GM12878 (cell line): Measurements from ENCODE around the gene IRF2. TPM values are rescaled to one million over a fixed set of nuclear protein-coding genes. Genes with fewer than 3 reads are reported as not detected.

Experiments used
- ATAC-seq: fragments of 200-7000 bp; cut with Tn5 transposase; 3 replicates; pipeline ENCODE4 v1.9.1; 2020; ENCODE audit warnings: mild to moderate bottlenecking, moderate library complexity
- BruUV-seq: library from RNA; stranded (reverse); fragments of 400-500 nt; replicated peaks from 2 replicates; lab custom pipeline; 2021; lab: Mats Ljungman, UMichigan
- CTCF ChIA-PET: fragments of 300-600 bp; sonication (Branson Sonifier 250); formaldehyde crosslinking; extraction: SDS; loops from one replicate; lab custom pipeline; 2021; ENCODE audit warnings: inconsistent platforms; lab: Yijun Ruan, JAX
- POLR2A ChIA-PET: fragments of 350-600 bp; formaldehyde crosslinking; extraction: SDS; loops from one replicate; lab custom pipeline; 2021; ENCODE audit warnings: inconsistent platforms; lab: Charles Lee
- RAD21 ChIA-PET: fragments of 300-600 bp; sonication (Branson Sonifier 250); formaldehyde crosslinking; loops from one replicate; lab custom pipeline; 2023; ENCODE audit warnings: antibody characterized with exemption; ENCODE audit not compliant: unreplicated experiment; lab: Charles Lee
- SMC1A ChIA-PET: fragments of 300-600 bp; sonication (Branson Sonifier 250); formaldehyde crosslinking; loops from one replicate; lab custom pipeline; 2023; ENCODE audit not compliant: unreplicated experiment, uncharacterized antibody; lab: Charles Lee
- DNase-seq: peaks from one replicate; pipeline ENCODE4 v3.0.0-alpha.2; 2011; ENCODE audit warnings: low read depth, low spot score
- FAIRE-seq: peaks from 3 replicates; lab custom pipeline; 2011; peaks lifted over from hg19 to GRCh38; lab: Jason Lieb, UNC
- H2AFZ ChIP-seq: 2 replicates; pipeline ENCODE4 v1.6.0; 2011; ENCODE audit warnings: low read depth, low read length, control low read depth; ENCODE audit not compliant: control insufficient read depth
- H3K27ac ChIP-seq: 2 replicates; pipeline ENCODE4 v1.5.1; 2011; ENCODE audit warnings: control low read depth; ENCODE audit not compliant: control insufficient read depth, insufficient read depth
- H3K27me3 ChIP-seq, 2 experiments: replicated peaks in 1 of 2; 2 replicates each; pipeline versions ENCODE4 v1.6.0 to v1.6.1; 2011; ENCODE audit warnings: low read length in 1 of 2; ENCODE audit not compliant: control insufficient read depth in 2 of 2, insufficient read depth in 2 of 2
- H3K36me3 ChIP-seq, 2 experiments: 2 replicates each; pipeline ENCODE4 v1.5.1; 2011; ENCODE audit warnings: low read length in 1 of 2; ENCODE audit not compliant: control insufficient read depth in 2 of 2, insufficient read depth in 2 of 2
- H3K4me1 ChIP-seq: 2 replicates; pipeline ENCODE4 v1.6.1; 2011; ENCODE audit warnings: mild to moderate bottlenecking, low read length, moderate library complexity, mixed read lengths; ENCODE audit not compliant: control insufficient read depth, insufficient read depth
- H3K4me2 ChIP-seq: 2 replicates; pipeline ENCODE4 v1.6.0; 2011; ENCODE audit warnings: control low read depth; ENCODE audit not compliant: control insufficient read depth, insufficient read depth
- H3K4me3 ChIP-seq: fragments of 200-600 bp; sonication (generic); 2 replicates; pipeline ENCODE4 v1.5.1; 2016
- H3K79me2 ChIP-seq: 2 replicates; pipeline ENCODE4 v1.6.0; 2011; ENCODE audit warnings: low read length; ENCODE audit not compliant: control insufficient read depth, insufficient read depth
- H3K9ac ChIP-seq: 2 replicates; pipeline ENCODE4 v1.8.0; 2011; ENCODE audit warnings: low read length, control low read depth, mixed read lengths; ENCODE audit not compliant: control insufficient read depth, insufficient read depth
- H3K9me3 ChIP-seq: replicated peaks from 3 replicates; pipeline ENCODE4 v1.5.1; 2011; ENCODE audit warnings: mild to moderate bottlenecking, low read length; ENCODE audit not compliant: control insufficient read depth, insufficient read depth
- H4K20me1 ChIP-seq: 2 replicates; pipeline ENCODE4 v1.6.0; 2011; ENCODE audit not compliant: control insufficient read depth, insufficient read depth
- CREM ChIP-seq: IDR thresholded peaks from 2 replicates; pipeline ENCODE4 v1.6.1; 2014; ENCODE audit warnings: antibody characterized with exemption, low read depth
- MYC ChIP-seq: IDR thresholded peaks from 2 replicates; pipeline ENCODE4 v1.6.1; 2011; ENCODE audit warnings: mild to moderate bottlenecking, low read length, moderate library complexity, inconsistent platforms; ENCODE audit not compliant: insufficient read depth, insufficient replicate concordance, insufficient read length, severe bottlenecking
- POLR2AphosphoS2 ChIP-seq: IDR thresholded peaks from 2 replicates; pipeline ENCODE4 v1.6.1; 2011; ENCODE audit warnings: low read depth, mild to moderate bottlenecking, low read length, improper control_type of control experiment, moderate library complexity
- YY1 ChIP-seq: IDR thresholded peaks from 2 replicates; pipeline ENCODE4 v1.6.1; 2011; ENCODE audit warnings: low read depth, mild to moderate bottlenecking, low read length
- ZNF274 ChIP-seq: IDR thresholded peaks from one replicate; pipeline ENCODE4 v1.8.0; 2011; ENCODE audit not compliant: insufficient read length, insufficient read depth
- ZNF384 ChIP-seq: IDR thresholded peaks from 2 replicates; pipeline ENCODE4 v1.6.1; 2012; ENCODE audit warnings: low read depth, mild to moderate bottlenecking, low read length, improper control_type of control experiment, borderline replicate concordance
- WGBS: methylation state at CpG from one replicate; pipeline ENCODE4 v1.1.6; 2016; ENCODE audit warnings: low lambda C conversion rate; ENCODE audit not compliant: insufficient replicate concordance, insufficient coverage; ENCODE audit errors: missing lambda C conversion rate; 5-methylcytosine and 5-hydroxymethylcytosine counted together
- in situ Hi-C: fragments of 300-500 bp; cut with MboI; formaldehyde crosslinking; loops from 9 replicates; pipeline ENCODE4 v1.14.3; 2018; ENCODE audit warnings: mixed read lengths
- intact Hi-C: fragments of 100-400 bp; cut with micrococcal nuclease; formaldehyde crosslinking; loops from one replicate; pipeline ENCODE4 v1.14.2; 2022; ENCODE audit not compliant: unreplicated experiment
- polyA plus RNA-seq, 11 experiments: library from polyadenylated mRNA; depleted of rRNA in 4 of 11; unstranded in 6 of 11; stranded (reverse) in 5 of 11; fragments of >200 nt; fragmentation: Nextera tagmentation in 4 of 11; fragmentation: Illumina TruSeq in 1 of 11; extraction: Ambion mirVana in 4 of 11; extraction: Trizol in 1 of 11; gene quantifications; 1 replicate in 1 of 11; 2 replicates in 10 of 11; pipeline versions ENCODE4 v1.2.1 to v1.2.3, GENCODE V29; 2011 to 2016; ENCODE audit warnings: inconsistent platforms in 2 of 11, missing spikeins in 2 of 11, low read depth in 1 of 11
- total RNA-seq, 4 experiments: library from RNA; depleted of rRNA in 3 of 4; stranded (reverse); fragments of >200 nt in 3 of 4; fragmentation: Illumina TruSeq in 1 of 4; extraction: Trizol in 1 of 4; gene quantifications; 2 replicates each; pipeline versions ENCODE4 v1.2.1 to v1.2.3, GENCODE V29; 2013 to 2021
- TF ChIP-seq, protein P1 (sequence below): fragments of 450-650 bp; formaldehyde crosslinking; IDR thresholded peaks from 2 replicates; pipeline ENCODE4 v1.4.0; 2022; ENCODE audit warnings: mild to moderate bottlenecking, moderate library complexity
- TF ChIP-seq, protein P2 (sequence below): fragments of 450-650 bp; IDR thresholded peaks from 2 replicates; pipeline ENCODE4 v1.6.1; 2017; ENCODE audit warnings: mild to moderate bottlenecking, low read depth, inconsistent platforms; ENCODE audit not compliant: poor library complexity, severe bottlenecking
- TF ChIP-seq, protein P3 (sequence below): fragments of 450-650 bp; IDR thresholded peaks from 2 replicates; pipeline ENCODE4 v1.6.1; 2017; ENCODE audit warnings: low read depth, mild to moderate bottlenecking, moderate library complexity

IRF2 gene
- total and polyA plus RNA-seq, 10 of the 15 experiments (the other 5 are each of a cell fraction or from before 2014, with no cell fraction given) = 45.1 to 99.3 (median 58.9) TPM

GRCh38 chr4:184384056-184384809 lies 90.1 kb downstream of the IRF2 start (continued):
- TF ChIP-seq, protein P1, sequence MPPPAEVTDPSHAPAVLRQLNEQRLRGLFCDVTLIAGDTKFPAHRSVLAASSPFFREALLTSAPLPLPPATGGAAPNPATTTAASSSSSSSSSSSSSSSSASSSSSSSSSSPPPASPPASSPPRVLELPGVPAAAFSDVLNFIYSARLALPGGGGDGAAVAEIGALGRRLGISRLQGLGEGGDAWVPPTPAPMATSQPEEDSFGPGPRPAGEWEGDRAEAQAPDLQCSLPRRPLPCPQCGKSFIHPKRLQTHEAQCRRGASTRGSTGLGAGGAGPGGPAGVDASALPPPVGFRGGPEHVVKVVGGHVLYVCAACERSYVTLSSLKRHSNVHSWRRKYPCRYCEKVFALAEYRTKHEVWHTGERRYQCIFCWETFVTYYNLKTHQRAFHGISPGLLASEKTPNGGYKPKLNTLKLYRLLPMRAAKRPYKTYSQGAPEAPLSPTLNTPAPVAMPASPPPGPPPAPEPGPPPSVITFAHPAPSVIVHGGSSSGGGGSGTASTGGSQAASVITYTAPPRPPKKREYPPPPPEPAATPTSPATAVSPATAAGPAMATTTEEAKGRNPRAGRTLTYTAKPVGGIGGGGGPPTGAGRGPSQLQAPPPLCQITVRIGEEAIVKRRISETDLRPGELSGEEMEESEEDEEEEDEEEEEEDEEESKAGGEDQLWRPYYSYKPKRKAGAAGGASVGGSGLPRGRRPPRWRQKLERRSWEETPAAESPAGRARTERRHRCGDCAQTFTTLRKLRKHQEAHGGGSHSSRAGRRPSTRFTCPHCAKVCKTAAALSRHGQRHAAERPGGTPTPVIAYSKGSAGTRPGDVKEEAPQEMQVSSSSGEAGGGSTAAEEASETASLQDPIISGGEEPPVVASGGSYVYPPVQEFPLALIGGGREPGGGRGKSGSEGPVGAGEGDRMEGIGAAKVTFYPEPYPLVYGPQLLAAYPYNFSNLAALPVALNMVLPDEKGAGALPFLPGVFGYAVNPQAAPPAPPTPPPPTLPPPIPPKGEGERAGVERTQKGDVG (CRISPR knock-in tag) = no peak

DNA sequence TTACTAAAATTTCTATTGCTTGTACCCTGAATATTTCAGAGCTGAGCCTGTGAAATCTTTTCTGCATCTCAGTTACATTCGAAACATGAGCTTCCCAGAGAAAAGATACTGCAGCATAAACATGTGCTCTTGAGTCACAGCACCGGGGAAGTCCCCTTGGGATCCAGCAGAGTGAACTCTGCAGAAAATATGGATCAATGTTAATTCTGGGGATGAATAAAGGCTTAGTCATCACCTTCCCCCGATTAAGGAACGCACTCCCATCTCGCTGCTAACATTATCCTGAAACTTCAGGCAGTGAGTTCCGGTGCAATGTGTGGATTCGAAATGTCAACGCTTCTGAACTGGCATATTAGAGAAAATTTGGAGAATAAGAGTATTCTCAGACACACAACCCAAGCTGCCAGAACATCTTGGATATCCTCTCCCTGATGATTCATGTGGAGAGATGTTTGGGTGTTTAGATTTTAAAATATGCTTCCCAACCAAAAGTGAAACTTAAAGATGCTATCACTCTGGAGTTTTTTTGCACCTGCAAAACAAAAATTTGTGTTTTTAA lies 90.8 kb downstream of the IRF2 start:
- POLR2A ChIA-PET = interaction anchor here (0.6 to 7.5 kb wide), 18 partner anchors 11 to 151 kb away, joined by 3 to 114 read pairs (median 4); partner anchors contain the start of gene IRF2
- peaks cover 5 to 12% of the 10 kb centered on the region in 2 experiments for H3K36me3 ChIP-seq
- H3K4me2 ChIP-seq = peak overlapping the region; percentile 96
- in situ Hi-C loops = no loop called here
- ATAC-seq = no peak
- peaks cover 68% of the 10 kb centered on the region for H3K4me1 ChIP-seq
- H4K20me1 ChIP-seq = no peaks in the 10 kb centered on the region
- no peak for DNase-seq
- H3K4me3 ChIP-seq = peak overlapping the region; percentile 59; the same call in 1 of the 2 replicates
- H3K79me2 ChIP-seq = peaks cover 12% of the 10 kb centered on the region
- CTCF ChIA-PET = interaction anchor here (0.9 to 2.5 kb wide), 9 partner anchors 23 to 153 kb away, joined by 4 to 11 read pairs (median 5); no protein-coding TSS in a partner anchor
- RAD21 ChIA-PET = interaction anchor here (0.8 to 7.1 kb wide), 16 partner anchors 11 to 152 kb away, joined by 3 to 92 read pairs (median 10); no protein-coding TSS in a partner anchor
- peaks cover 13% of the 10 kb centered on the region for H3K9me3 ChIP-seq
- no TSS peak for BruUV-seq
- no peak overlapping the region for H2AFZ ChIP-seq
- peak overlapping the region; percentile 88 for H3K27ac ChIP-seq
- 10% methylated on average over 8 of the region's 8 CpGs for WGBS
- H3K27me3 ChIP-seq = no peaks in the 10 kb centered on the region
- H3K9ac ChIP-seq = peak overlapping the region; percentile 65
- intact Hi-C loops = loop anchor here (1.0 to 2.0 kb wide), 4 partner anchors 30 to 91 kb away; partner anchors contain the start of gene IRF2
- no peak for FAIRE-seq
- SMC1A ChIA-PET = interaction anchor here (0.8 to 6.9 kb wide), 26 partner anchors 11 to 152 kb away, joined by 3 to 184 read pairs (median 6); no protein-coding TSS in a partner anchor
- TF ChIP-seq ZNF274 = no peak
- TF ChIP-seq, protein P2, sequence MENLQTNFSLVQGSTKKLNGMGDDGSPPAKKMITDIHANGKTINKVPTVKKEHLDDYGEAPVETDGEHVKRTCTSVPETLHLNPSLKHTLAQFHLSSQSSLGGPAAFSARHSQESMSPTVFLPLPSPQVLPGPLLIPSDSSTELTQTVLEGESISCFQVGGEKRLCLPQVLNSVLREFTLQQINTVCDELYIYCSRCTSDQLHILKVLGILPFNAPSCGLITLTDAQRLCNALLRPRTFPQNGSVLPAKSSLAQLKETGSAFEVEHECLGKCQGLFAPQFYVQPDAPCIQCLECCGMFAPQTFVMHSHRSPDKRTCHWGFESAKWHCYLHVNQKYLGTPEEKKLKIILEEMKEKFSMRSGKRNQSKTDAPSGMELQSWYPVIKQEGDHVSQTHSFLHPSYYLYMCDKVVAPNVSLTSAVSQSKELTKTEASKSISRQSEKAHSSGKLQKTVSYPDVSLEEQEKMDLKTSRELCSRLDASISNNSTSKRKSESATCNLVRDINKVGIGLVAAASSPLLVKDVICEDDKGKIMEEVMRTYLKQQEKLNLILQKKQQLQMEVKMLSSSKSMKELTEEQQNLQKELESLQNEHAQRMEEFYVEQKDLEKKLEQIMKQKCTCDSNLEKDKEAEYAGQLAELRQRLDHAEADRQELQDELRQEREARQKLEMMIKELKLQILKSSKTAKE = no peak
- TF ChIP-seq, protein P3, sequence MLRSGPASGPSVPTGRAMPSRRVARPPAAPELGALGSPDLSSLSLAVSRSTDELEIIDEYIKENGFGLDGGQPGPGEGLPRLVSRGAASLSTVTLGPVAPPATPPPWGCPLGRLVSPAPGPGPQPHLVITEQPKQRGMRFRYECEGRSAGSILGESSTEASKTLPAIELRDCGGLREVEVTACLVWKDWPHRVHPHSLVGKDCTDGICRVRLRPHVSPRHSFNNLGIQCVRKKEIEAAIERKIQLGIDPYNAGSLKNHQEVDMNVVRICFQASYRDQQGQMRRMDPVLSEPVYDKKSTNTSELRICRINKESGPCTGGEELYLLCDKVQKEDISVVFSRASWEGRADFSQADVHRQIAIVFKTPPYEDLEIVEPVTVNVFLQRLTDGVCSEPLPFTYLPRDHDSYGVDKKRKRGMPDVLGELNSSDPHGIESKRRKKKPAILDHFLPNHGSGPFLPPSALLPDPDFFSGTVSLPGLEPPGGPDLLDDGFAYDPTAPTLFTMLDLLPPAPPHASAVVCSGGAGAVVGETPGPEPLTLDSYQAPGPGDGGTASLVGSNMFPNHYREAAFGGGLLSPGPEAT = no peak
- 0 out of 2 replicates have a peak, but pooled peaks have one; percentile 3 for TF ChIP-seq CREM
- TF ChIP-seq YY1 = no peak
- no peak for TF ChIP-seq ZNF384
- TF ChIP-seq MYC = no peak
- no peak for TF ChIP-seq POLR2AphosphoS2
